GM21619 (cell line): Measurements from ENCODE around the gene TMEM161A.
"Not testable (repeated sequence)": the region's sequence is repeated elsewhere in the genome, so short reads cannot be mapped to it uniquely, and the experiment has no call there.

Experiments
- ATAC-seq: cut with Tn5 transposase; IDR thresholded peaks from one replicate; pipeline ENCODE4 v1.9.1; 2021; ENCODE audit not compliant: unreplicated experiment

The TMEM161A gene

DNA sequence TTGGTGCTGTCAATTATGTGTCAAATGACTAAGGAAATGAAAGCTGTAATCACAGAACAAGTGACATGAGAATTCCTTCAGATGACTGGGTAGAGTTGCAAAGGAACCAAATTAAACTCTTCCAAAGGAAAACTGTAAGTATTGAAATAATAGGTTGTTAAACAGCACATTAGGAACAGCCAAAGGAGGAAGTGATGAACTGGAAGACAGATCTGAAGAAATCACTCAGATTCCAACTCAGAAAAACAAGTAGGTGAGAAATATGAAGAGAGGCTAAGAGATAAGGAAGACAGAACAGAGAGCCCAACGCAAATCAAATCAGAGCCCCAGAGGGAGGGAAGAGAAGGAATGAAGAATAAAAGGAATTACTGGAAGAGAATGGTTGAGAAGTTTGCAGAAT lies 15.4 kb downstream of the TMEM161A start:
- ATAC-seq, result no peak

DNA sequence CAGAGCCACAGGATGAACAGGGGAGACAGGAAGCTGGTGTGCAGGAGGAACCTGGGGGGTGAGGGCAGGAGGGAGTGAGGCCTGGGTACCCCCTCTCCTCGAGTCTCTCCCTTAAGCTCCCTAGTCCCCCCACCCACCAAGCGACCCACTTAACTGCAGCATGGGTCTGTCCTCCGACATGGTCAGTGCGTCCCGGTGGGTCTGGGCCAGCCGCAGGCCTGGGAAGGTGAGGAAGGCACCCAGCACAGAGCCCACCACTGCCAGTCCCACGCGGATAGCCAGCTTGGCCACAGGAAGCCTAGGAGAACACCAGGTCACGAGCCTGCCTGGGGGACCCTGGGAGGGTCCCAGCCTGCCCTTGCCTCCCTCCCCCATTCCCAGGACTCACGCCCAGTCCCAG lies 16.9 kb downstream of the TMEM161A start:
- no peak for ATAC-seq

DNA sequence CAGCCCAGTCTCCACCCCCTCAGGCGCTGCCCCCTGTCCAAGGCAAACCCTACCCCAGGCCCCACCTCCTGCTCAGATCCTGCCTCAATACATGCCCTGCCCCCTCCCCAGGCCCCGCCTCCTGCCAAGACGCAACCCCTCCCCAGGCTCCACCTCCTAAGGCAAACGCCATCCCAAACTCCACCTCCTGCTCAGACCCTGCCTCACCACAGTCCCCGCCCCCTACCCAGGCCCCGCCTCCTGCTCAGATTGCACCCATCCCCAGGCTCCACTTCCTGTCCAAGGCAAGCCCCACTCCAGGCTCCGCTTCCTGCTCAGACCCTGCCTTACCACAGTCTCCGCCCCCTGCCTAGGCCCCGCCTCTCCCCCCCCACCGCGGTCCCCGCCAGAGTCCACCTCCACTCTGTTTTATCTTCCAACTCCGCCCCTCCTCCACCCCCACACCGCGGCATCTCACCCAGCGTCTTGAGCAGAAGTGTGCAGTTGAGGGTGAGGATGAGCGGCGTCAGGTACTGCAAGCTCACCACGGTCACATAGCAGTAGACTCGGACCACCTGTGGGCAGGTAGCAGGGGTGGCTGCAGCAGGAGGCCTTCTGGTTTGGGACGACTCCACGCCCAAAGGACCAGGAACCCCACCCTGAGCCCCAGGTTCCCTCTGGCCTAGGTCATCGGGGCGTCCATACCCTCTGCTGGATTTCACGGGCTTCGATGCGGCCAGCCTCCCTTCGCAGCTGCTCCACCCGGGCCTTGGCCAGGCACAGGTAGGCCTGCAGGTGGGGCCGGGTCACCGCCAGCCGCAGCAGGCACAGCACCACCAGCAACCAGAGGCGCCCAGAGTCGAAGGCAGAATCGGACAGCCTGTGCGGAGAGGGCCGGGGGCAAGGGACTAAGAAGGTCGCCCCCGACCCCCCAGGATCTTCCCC lies 17.7 kb downstream of the TMEM161A start:
- no peak for ATAC-seq

DNA sequence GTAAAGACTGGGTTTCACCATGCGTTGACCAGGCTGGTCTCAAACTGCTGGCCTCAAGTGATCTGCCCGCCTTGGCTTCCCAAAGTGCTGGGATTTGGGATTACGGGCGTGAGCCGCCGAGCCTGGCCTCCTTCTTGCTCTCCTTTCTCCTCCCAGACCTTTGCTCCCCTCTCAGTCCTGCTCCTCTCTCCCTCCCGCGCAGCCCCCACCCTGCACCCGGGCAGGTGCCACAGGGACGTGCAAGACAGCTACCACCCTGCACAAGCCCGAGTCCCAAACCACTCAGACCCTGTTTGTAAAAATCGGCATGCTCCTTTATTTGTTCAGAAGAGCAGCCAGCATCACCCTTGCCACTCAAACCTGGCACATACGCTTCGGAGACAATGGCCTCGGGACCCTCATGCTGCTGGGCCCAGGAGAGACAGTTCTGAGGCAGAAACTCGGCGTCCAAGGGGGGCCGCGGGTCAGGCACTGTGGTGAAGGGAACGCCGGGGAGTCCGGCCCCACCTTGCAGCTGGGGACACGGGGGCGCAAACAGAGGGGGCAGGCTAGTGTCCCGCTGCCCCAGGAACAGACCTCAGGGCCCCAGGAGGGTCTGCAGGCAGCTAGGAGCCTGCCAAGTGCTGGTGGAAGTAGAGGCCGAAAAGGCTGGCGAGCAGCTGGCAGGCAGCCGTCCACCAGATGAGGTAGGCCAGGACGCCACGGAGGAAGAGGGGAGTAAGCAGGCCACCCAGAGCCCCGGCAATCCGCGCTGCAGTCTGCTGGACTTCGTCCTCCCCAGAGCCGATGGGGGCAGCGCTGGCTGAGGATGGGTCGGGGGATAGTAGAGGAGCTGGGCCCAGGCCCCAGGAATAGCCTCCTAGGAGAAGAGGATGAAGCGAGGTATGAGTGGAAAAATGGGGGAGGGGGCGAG lies 18.7 kb downstream of the TMEM161A start:
- ATAC-seq, result no peak

DNA sequence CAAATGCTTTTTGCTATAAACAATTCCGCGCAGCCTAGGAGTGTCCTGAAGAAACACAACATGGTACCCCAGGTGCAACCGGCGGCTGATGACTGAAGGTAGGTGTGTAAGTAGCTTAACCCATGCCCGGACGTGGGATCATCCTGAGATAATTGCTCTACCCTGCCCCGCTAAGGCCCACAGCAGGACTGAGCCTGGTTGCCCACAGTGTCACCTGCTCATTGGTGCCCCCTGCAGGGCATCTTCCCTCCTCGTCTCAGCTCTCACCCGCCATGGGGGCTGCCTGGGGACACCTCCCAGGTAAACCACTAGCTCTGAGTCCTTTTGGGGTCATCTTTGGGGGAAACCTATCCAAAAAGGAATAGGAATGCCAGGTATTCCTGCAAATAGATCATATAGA lies 22.3 kb downstream of the TMEM161A start:
- no peak for ATAC-seq

DNA sequence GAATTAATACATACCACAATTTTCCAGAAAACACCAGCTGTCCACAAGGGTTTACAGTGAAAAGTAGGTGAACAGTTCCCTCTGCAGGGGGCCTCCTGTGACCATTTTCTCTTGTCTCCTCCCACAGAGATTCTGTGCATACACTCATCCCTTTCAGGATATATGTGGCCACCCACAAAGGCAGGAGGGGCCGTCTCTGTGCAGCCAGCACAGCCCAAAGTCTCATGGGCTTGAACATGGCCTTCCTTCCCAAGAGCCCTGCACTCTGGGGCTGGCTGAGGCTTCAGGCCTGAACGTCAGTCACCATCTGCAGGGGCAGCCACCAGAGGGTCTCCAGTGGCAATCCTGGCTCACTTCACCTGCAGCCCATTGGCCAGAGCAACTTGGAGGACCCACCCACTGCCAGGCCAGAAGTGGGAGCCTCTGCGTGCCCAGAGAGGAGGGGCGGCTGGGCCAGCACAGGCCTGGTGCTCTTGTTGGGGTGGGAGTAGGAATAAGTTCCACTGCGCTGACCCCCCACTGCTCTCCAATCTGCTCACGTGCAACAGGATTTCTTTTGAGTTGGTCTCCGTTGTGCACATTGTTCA lies 25.1 kb downstream of the TMEM161A start:
- ATAC-seq, result no peak

DNA sequence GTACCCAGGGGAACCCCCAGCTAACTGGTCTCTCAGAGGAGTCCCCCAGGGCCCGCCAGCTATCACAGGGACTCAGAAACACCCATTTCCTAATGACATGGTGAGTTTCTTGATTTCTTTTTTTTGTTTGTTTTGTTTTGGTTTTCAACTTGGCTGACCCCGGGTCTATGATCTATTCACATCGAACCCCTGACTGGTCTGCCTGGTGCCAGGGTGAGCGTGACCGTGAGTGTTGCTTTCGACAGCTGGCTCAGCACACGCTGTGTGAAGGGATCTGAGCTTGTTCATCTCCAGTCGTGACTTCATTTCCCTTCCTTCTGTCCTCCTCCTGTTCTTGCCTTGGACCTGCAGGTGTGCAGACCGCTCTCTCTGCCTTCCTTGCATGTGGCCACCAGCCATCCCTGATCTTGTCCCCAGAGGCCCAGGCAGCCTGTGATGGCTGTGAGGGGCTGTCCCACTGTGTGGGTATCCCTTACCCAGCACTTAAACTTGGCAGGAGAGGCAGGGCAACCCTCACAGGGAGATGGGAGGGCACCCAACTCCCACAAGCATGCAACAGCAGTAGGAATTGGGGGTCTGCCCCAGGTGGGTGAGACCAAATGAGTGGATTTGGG lies 26.2 kb downstream of the TMEM161A start:
- no peak for ATAC-seq

DNA sequence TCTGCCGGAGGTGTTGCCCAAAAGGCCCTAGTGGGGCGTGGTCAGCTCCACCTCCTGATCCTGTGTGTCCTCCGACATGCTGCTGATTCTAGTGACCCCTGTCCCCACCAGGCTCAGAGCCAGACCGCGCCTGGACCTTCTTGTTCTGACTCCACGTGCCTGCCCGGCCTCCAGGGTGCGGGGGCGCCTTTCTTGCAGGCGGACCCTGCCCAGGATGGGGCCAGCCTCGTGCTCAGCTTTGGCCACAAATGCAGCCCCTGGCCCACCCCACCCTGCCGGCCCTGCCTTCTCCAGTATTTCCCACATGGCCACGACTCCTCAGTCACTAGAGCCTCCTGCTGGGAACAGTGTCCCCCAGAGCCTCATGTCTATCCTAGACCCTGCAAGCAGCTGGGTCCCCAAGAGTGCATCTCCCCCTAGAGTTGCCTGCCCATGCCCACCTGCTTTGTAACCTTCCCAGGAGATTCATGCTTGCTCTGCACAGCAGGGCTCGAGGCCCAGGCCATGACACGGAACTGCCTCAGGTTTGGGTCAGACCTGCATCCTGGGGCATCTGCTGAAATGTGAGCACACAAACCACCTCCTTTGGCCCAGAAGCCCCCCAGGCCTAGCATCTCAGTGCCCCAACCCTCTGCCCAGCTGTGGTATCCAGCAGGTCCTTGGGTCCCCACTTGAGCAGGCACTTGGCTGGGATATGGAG lies 27.0 kb downstream of the TMEM161A start:
- no peak for ATAC-seq

DNA sequence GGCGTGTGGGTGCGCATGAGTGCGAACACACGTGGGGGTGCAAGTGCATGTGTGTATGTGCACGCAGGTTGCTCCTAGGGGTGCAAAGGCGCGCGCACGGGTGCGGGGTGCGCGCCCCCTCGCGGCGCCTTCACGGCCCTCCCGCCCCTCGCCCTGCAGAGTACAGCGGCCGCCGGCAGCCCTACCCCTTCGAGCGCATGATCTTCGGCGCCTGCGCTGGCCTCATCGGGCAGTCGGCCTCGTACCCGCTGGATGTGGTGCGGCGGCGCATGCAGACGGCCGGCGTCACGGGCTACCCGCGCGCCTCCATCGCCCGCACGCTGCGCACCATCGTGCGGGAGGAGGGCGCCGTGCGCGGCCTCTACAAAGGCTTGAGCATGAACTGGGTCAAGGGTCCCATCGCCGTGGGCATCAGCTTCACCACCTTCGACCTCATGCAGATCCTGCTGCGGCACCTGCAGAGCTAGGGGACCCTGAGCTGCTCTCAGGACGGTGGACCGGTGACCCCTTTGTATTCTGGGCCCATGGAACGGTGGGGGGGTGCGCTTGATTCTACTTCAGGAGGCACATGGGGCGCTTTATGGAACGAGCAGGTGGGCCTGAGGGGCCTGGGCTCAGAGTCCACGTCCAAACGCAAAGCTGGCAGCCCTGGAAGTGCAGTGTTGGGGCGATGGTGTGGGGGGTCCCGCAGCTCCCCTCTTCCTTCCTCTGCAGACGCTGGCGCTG lies 27.7 kb downstream of the TMEM161A start:
- ATAC-seq, result no peak

DNA sequence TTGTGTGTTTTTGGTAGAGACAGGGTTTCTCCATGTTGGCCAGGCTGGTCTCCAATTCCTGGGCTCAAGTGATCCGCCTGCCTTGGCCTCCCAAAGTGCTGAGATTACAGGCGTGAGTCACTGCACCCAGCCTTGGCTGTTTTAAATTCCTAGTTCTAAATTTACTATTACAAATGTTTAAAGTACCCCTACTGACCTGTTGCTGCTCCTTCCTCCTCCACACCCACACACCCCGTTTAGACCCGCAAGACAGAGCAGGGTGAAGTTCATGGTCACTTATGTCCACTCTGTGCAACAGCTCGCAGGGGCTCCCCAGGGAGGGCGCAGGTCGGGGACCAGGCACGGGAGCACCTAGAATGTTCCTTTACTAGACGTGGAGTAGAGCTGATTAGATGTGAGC lies 28.7 kb downstream of the TMEM161A start:
- ATAC-seq, result no peak

DNA sequence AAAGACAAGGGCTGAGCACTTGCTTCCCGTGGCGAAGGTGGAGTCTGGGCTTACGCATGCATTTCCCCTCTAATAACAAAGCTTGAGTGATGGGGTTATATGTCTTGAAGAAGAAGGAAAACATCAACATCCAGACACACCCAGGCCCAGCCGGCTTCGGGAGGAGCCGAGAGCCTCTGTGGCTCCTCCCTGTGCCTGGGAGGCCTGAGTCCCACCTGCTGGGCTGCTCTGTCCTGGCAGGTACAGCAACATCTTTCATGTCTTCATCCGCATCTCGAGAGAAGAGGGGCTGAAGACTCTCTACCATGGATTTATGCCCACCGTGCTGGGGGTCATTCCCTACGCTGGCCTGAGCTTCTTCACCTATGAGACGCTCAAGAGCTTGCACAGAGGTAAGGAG lies 30.6 kb downstream of the TMEM161A start:
- ATAC-seq, result no peak

DNA sequence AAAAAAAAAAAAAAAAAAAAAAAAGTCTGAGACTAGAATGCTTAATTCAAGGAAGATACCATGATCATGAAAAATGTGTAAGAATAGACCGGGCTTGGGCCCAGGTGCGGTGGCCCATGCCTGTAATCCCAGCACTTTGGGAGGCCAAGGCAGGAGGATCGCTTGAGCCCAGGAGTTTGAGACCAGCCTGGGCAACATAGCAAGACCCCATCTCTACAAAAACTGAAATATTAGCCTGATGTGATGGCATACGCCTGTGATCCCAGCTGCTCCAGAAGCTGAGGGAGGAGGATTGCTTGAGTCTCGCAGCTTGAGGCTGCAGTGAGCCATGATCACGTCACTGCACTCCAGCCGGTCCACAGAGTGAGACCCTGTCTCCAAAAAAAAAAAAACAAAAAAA lies 31.3 kb downstream of the TMEM161A start:
- ATAC-seq, result not testable (repeated sequence)

DNA sequence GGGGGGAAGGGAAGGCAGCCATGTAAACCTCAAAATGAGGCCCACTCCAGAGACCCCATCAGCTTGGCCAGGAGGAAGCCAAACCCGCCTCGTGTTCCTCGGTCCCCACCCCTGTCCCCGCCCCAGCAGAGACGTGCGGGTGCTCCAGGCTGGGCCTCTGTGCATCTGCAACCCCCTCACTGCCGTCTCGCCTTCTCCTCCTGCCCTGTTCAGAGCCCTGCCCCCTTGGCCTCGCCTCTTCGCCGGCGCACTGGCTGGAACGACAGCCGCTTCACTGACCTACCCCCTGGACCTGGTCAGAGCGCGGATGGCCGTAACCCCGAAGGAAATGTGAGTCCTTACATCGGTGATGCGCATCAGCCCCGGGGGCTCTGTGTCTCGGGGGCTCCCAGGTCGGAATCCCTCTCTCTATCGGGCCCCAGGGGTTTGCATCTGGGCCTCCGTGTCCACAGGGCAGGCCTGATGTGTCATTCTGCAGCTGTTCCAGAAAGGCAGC lies 32.2 kb downstream of the TMEM161A start:
- no peak for ATAC-seq

DNA sequence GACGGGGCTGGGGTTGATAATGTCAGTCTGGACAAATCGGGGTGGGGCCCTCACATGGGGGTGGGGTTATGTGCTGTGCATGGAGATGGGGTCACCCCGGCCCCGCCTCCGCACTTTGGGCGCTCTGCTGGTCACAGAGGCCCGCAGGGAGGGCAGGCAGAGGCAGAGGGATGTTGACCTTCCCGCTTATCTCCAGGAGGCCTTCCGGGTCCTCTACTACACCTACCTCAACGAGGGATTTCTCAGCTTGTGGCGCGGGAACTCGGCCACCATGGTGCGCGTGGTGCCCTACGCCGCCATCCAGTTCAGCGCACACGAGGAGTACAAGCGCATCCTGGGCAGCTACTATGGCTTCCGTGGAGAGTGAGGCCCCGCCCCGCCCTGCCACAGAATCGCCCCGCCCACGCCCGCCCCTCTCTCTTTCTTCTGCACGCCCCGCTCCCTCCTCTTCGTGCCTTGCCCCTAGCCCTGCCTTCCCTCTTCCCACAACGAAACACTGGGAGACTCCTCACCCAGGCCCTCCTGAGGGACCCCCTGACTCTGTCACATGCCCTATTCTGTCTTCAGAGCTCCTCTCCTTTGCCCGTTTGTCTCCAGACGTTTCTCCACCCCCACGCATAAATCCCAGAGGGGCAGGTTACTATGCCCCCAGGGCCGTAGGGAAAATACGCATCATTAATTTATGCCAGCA lies 32.8 kb downstream of the TMEM161A start:
- ATAC-seq, result no peak

DNA sequence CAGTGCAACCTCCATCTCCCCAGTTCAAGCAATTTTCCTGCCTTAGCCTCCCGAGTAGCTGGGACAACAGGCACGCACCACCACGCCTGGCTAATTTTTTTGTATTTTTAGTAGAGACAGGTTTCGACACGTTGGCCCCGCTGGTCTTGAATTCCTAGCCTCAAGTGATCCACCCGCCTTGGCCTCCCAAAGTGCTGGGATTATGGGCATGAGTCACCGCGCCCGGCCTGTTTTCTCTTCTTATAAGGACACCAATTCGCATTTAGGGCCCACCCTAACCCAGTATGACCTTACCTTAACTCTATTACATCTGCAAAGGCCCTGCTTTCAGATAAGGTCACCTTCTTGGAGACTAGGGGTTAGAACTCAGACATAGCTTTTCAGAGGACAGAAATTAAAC lies 35.1 kb downstream of the TMEM161A start:
- ATAC-seq, result no peak

DNA sequence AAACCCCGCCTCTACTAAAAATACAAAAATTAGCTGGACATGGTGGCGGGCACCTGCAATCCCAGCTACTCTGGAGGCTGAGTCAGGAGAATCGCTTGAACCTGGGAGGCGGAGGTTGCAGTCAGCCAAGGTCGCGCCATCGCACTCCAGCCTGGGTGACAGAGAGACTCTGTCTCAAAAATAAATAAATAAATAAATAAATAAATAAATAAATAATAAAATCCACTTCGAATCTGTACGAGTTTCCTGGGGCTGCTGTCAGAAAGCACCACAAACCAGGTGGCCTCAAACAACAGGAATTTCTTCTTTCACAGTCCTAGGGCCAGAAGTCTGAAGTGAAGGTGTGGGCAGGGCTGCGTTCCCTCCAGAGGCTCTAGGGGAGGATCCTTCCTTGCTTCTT lies 35.7 kb downstream of the TMEM161A start:
- ATAC-seq, result not testable (repeated sequence)

DNA sequence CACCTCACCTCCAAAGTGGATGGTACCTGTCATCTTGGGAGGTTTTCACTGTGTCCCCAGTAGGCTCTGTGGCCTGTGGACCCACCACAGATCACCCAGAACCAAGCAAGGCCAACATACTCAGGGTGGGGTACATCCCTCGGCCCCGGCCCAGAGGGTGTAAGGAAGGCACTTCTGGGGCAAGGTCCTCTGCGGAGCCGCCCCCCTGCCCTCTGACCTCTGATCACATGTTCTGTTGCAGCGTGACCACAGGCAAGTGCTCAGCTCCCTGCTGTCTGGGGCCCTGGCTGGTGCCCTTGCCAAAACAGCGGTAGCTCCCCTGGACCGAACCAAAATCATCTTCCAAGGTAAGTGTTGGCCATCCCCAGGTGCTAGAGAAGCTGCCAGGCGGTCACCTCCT lies 36.7 kb downstream of the TMEM161A start:
- ATAC-seq, result no peak

DNA sequence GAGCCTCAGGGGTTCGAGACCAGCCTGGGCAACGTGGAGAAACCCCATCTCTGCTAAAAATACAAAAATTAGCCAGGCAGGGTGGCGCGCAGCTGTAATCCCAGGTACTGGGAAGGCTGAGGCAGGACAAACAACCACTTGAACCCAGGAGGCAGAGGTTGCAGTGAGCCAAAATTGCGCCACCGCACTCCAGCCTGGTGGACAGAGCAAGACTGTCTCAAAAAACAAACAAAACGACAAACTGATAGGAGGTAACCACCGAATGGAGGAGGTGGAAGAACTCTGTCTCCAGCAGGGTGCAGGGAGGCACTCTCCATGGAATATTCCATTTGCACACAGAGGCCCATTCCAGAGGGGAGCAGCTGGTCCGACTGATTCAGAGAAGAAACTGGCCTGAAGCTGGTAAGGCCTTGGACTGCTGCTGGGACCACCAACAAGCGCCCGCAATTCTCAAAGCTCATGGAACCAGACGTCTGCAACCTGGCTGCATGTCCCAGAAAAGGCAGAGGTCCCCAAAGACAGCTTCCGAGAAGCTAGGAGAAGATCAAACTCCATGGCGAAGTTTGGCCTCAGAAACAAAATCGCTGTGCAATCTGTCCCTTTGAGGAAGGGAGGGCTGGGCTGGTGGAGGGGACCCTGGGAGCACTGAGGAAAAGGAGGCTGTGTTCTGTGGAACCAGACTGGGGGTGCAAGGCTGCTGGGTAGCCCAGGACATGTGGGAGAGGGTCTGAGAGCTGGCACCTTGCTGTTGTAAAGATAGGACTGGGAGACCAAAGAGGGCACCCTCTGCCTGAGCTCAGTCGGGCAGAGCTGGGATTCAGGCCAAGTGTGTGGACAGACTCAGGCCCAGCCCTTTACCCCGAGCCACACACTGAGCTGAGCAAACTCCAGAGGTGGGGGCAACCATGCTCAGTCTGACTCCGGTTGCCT lies 39.3 kb downstream of the TMEM161A start:
- no peak for ATAC-seq
